ENCODE results near the gene BRS3. TPM values are rescaled to one million over a fixed set of nuclear protein-coding genes. Genes with fewer than 3 reads are reported as not detected.

Gene BRS3
- total RNA-seq, 6 experiments from 2014 or later, result not detected

- intact Hi-C loops (cut with DNase I), result no loop called here
- 24% methylated on average over 21 of the region's 35 CpGs for WGBS (ENCODE audit: insufficient coverage, low coverage, low lambda C conversion rate, missing lambda C conversion rate)
- peak in 3 of 4 donors; percentile 5 to 21 (median 13) for ATAC-seq
These were observed 9.9 kb downstream of the BRS3 start, which contains the start of gene HTATSF1 for GRCh38 chrX:136497556-136498052. TSS of gene HTATSF1 (plus strand) at chrX:136497592. CDS start at chrX:136497685, 93 bp downstream.

GRCh38 chrX:136519069-136519468 lies 31.3 kb downstream of the BRS3 start:
- WGBS (ENCODE audit: insufficient coverage, low coverage, low lambda C conversion rate, missing lambda C conversion rate), result 52% methylated on average over 5 of the region's 5 CpGs
- Histone ChIP-seq H3K27ac (no peak overlapping the region), H3K9me3 (no peaks in the 10 kb centered on the region), H3K27me3 (no peaks in the 10 kb centered on the region), H3K4me3 (no peak overlapping the region), H3K4me1 (no peaks in the 10 kb centered on the region), H3K36me3 (no peaks in the 10 kb centered on the region)
- intact Hi-C loops (cut with DNase I), result no loop called here
- TF ChIP-seq CTCF (IDR thresholded peaks at IDR 0.05) (no peak), POLR2A (IDR thresholded peaks at IDR 0.05) (no peak)
- DNase-seq (no peak), ATAC-seq (no peak)

More at GRCh38 chrX:136497556-136498052, 9.9 kb downstream of the BRS3 start, which contains the start of gene HTATSF1:
- Histone ChIP-seq H3K27ac (peak within 1 kb of the TSS; percentile 70 to 87 (median 84)), H3K27me3 (peaks cover 0 to 2% of the 10 kb centered on the region in 2 donors), H3K9me3 (no peaks in the 10 kb centered on the region), H3K4me1 (no peaks in the 10 kb centered on the region), H3K36me3 (peaks cover 0 to 19% (median 0%) of the 10 kb centered on the region in 4 donors), H3K4me3 (peak within 1 kb of the TSS; percentile 53 to 59 (median 57))
- DNase-seq, result peak in 2 of 3 donors; percentile 28 to 59
- TF ChIP-seq POLR2A (IDR thresholded peaks at IDR 0.05) (no peak), CTCF (IDR thresholded peaks at IDR 0.05) (no peak)

- Histone ChIP-seq H3K4me3 (no peak overlapping the region), H3K9me3 (no peaks in the 10 kb centered on the region), H3K27me3 (no peaks in the 10 kb centered on the region), H3K36me3 (no peaks in the 10 kb centered on the region), H3K27ac (no peak overlapping the region), H3K4me1 (no peaks in the 10 kb centered on the region)
- DNase-seq (no peak), ATAC-seq (no peak)
- no peak for TF ChIP-seq POLR2A (IDR thresholded peaks at IDR 0.05)
- intact Hi-C loops (cut with DNase I), result no loop called here
These were observed 36.0 kb downstream of the BRS3 start for GRCh38 chrX:136523770-136524169.

- peak; percentile 62 to 97 (median 80) for ATAC-seq
- no peak overlapping the region for H3K27ac ChIP-seq
- H3K9me3 ChIP-seq, result no peaks in the 10 kb centered on the region
- intact Hi-C loops (cut with DNase I), result no loop called here
- no peaks in the 10 kb centered on the region for H3K27me3 ChIP-seq
- no peaks in the 10 kb centered on the region for H3K36me3 ChIP-seq
- WGBS (ENCODE audit: insufficient coverage, low coverage, low lambda C conversion rate, missing lambda C conversion rate), result 27% methylated on average over 2 of the region's 2 CpGs
- H3K4me1 ChIP-seq, result no peaks in the 10 kb centered on the region
- peak in 2 of 3 donors; percentile 30 to 54 for DNase-seq
- no peak overlapping the region for H3K4me3 ChIP-seq
- TF ChIP-seq POLR2A (IDR thresholded peaks at IDR 0.05), result no peak
- no peak for TF ChIP-seq CTCF (IDR thresholded peaks at IDR 0.05)
These were observed 38.2 kb downstream of the BRS3 start for GRCh38 chrX:136525738-136526606.
